Measurements from ENCODE around the gene STAT2. TPM values are rescaled to one million over a fixed set of nuclear protein-coding genes. Genes with fewer than 3 reads are reported as not detected.
A peak's percentile ranks its signal among the peaks of the same experiment; 100 is the strongest.
"Not testable (repeated sequence)": the region's sequence is repeated elsewhere in the genome, so short reads cannot be mapped to it uniquely, and the experiment has no call there.

Gene STAT2
- total RNA-seq (100 to 1,000 TPM; 175 to 187 TPM), polyA plus RNA-seq (ENCODE audit: insufficient read length in 6 of 6) (100 to 1,000 TPM; 133 to 194 (median 162) TPM)
- long read RNA-seq, donor 1, partial matches to known transcripts, result 0 of 1 reads
- long read RNA-seq, donor 1, other reads (novel, unspliced or antisense), result 0 of 1 reads
- long read RNA-seq, donor 2, partial matches to known transcripts, result 0 of 3 reads
- long read RNA-seq, donor 2, other reads (novel, unspliced or antisense), result 0 of 3 reads
- long read RNA-seq, donor 3, partial matches to known transcripts, result 0 of 1 reads
- long read RNA-seq, donor 3, other reads (novel, unspliced or antisense), result 0 of 1 reads
- long read RNA-seq, donor 4, partial matches to known transcripts, result 6 of 11 reads
- long read RNA-seq, donor 4, other reads (novel, unspliced or antisense), result 5 of 11 reads
- long read RNA-seq, donor 5, partial matches to known transcripts, result 5 of 6 reads
- long read RNA-seq, donor 5, other reads (novel, unspliced or antisense), result 0 of 6 reads
- long read RNA-seq, donor 6, partial matches to known transcripts, result 0 of 4 reads
- long read RNA-seq, donor 6, other reads (novel, unspliced or antisense), result 0 of 4 reads
- long read RNA-seq, donor 7, result 0 reads
- long read RNA-seq, donor 8, partial matches to known transcripts, result 0 of 2 reads
- long read RNA-seq, donor 8, other reads (novel, unspliced or antisense), result 0 of 2 reads
- long read RNA-seq, donor 9, partial matches to known transcripts, result 0 of 1 reads
- long read RNA-seq, donor 9, other reads (novel, unspliced or antisense), result 0 of 1 reads
- long read RNA-seq, donor 10, partial matches to known transcripts, result 2 of 4 reads
- long read RNA-seq, donor 10, other reads (novel, unspliced or antisense), result 2 of 4 reads
- long read RNA-seq, donor 11, result 0 reads
- long read RNA-seq, donor 12, partial matches to known transcripts, result 0 of 1 reads
- long read RNA-seq, donor 12, other reads (novel, unspliced or antisense), result 0 of 1 reads

GRCh38 chr12:56359851-56360767, at the start of gene STAT2:
TSS of gene STAT2 (minus strand) at chr12:56360107. CDS start at chr12:56356571, 3,536 bp downstream.
- intact Hi-C loops (cut with DNase I), result no loop called here
- Histone ChIP-seq H3K4me1 (peaks cover 13 to 37% of the 10 kb centered on the region in 2 donors), H3K9me3 (no peaks in the 10 kb centered on the region), H3K27me3 (no peaks in the 10 kb centered on the region), H3K36me3 (peaks cover 0 to 17% of the 10 kb centered on the region in 2 donors), H3K4me3 (peak within 1 kb of the TSS; percentile 52 to 82), H3K27ac (peak within 1 kb of the TSS; percentile 94)
- ATAC-seq, result peak; percentile 97
- DNase-seq, result peak; percentile 99 to 100 (median 100)
- TF ChIP-seq CTCF (IDR thresholded peaks at IDR 0.05), result peak in 1 of 2 donors; percentile 12

GRCh38 chr12:56408799-56409417, 49.0 kb upstream of the STAT2 start:
- DNase-seq, result no peak
- no peaks in the 10 kb centered on the region for H3K4me1 ChIP-seq
- intact Hi-C loops (cut with DNase I), result no loop called here
- no peak for ATAC-seq
- no peaks in the 10 kb centered on the region for H3K27me3 ChIP-seq
- no peaks in the 10 kb centered on the region for H3K9me3 ChIP-seq
- no peak overlapping the region for H3K27ac ChIP-seq
- peaks cover 0 to 3% of the 10 kb centered on the region in 2 donors for H3K36me3 ChIP-seq
- no peak overlapping the region for H3K4me3 ChIP-seq
- TF ChIP-seq CTCF (IDR thresholded peaks at IDR 0.05), result no peak

- H3K4me3 ChIP-seq; intact Hi-C loops (cut with DNase I); ATAC-seq; H3K9me3 ChIP-seq; DNase-seq; H3K27me3 ChIP-seq; H3K4me1 ChIP-seq; H3K27ac ChIP-seq; H3K36me3 ChIP-seq: not testable (repeated sequence)
Observed at GRCh38 chr12:56404227-56404626, 44.3 kb upstream of the STAT2 start.

GRCh38 chr12:56401612-56402011, 41.7 kb upstream of the STAT2 start:
- H3K27me3 ChIP-seq; H3K4me1 ChIP-seq; H3K4me3 ChIP-seq; ATAC-seq; intact Hi-C loops (cut with DNase I); H3K36me3 ChIP-seq; H3K27ac ChIP-seq; DNase-seq: not testable (repeated sequence)
- peaks cover 0 to 16% of the 10 kb centered on the region in 2 donors for H3K9me3 ChIP-seq

- DNase-seq; H3K27me3 ChIP-seq; H3K4me3 ChIP-seq; ATAC-seq; intact Hi-C loops (cut with DNase I); H3K36me3 ChIP-seq; H3K4me1 ChIP-seq; H3K27ac ChIP-seq: not testable (repeated sequence)
- H3K9me3 ChIP-seq, result peaks cover 0 to 16% of the 10 kb centered on the region in 2 donors
Observed at GRCh38 chr12:56401125-56401524, 41.2 kb upstream of the STAT2 start.

GRCh38 chr12:56399466-56399865, 39.6 kb upstream of the STAT2 start:
- H3K36me3 ChIP-seq; H3K4me1 ChIP-seq; intact Hi-C loops (cut with DNase I); DNase-seq; ATAC-seq; H3K4me3 ChIP-seq; H3K27ac ChIP-seq; H3K27me3 ChIP-seq: not testable (repeated sequence)
- peaks cover 0 to 16% of the 10 kb centered on the region in 2 donors for H3K9me3 ChIP-seq

All from left lung (tissue), 14 donors.